22Rv1 (cell line): Measurements from ENCODE around the gene ZNF708.
"Not testable (repeated sequence)": the region's sequence is repeated elsewhere in the genome, so short reads cannot be mapped to it uniquely, and the experiment has no call there.

Experiments
- H3K27ac ChIP-seq: fragments of 450-650 bp; 2 replicates; pipeline ENCODE4 v1.5.1; 2017
- ZFX ChIP-seq: fragments of 450-650 bp; IDR thresholded peaks from 2 replicates; pipeline ENCODE4 v1.6.1; 2017; ENCODE audit warnings: antibody characterized with exemption, borderline replicate concordance
- TF ChIP-seq, protein P1 (sequence below): fragments of 450-650 bp; IDR thresholded peaks from 2 replicates; pipeline ENCODE4 v1.5.1; 2017; ENCODE audit warnings: mild to moderate bottlenecking

ZNF708 gene

DNA sequence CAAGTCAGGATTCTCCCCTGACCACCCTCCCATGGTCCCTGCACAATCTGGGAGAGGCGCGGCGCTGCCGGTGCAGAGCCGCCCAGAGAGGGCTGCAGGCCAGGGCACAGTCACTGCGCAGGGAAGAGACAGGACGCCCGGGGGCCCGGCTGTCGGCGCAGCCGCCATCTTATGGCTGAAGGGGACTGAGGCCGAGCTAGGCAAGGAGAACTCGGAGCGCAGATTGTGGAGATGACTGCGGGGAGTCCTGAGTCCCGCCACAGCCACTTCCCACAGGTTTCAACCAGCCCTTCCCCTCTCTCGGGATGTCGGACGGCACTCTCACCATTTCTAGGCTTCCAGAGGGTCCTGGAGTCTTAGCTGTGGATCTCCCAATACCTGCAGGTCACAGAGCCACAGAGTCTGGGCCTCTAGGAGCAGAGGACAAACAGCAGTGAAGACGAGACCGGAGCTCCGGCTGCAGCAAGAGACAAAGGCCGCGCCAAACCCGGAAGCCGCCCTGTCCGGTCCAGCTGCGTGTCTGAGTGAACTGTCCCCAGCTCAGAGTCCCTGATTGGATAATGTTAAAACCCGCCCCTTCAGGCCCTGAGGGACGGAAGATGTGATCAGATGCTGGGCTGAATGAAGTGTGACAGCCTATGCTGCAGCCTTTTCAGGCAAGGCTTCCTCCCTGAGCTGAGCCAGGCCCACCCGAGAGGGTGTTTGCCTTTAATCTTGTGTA, at the start of gene ZNF708:
ZNF708 (minus strand) TSS at position 526 of the 721 bp plus-strand sequence; CDS start at position 328, 198 bp downstream.
- TF ChIP-seq, protein P1, sequence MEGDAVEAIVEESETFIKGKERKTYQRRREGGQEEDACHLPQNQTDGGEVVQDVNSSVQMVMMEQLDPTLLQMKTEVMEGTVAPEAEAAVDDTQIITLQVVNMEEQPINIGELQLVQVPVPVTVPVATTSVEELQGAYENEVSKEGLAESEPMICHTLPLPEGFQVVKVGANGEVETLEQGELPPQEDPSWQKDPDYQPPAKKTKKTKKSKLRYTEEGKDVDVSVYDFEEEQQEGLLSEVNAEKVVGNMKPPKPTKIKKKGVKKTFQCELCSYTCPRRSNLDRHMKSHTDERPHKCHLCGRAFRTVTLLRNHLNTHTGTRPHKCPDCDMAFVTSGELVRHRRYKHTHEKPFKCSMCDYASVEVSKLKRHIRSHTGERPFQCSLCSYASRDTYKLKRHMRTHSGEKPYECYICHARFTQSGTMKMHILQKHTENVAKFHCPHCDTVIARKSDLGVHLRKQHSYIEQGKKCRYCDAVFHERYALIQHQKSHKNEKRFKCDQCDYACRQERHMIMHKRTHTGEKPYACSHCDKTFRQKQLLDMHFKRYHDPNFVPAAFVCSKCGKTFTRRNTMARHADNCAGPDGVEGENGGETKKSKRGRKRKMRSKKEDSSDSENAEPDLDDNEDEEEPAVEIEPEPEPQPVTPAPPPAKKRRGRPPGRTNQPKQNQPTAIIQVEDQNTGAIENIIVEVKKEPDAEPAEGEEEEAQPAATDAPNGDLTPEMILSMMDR: no peak
- no peak for TF ChIP-seq ZFX
- peak within 1 kb of the TSS; percentile 94 for H3K27ac ChIP-seq

DNA sequence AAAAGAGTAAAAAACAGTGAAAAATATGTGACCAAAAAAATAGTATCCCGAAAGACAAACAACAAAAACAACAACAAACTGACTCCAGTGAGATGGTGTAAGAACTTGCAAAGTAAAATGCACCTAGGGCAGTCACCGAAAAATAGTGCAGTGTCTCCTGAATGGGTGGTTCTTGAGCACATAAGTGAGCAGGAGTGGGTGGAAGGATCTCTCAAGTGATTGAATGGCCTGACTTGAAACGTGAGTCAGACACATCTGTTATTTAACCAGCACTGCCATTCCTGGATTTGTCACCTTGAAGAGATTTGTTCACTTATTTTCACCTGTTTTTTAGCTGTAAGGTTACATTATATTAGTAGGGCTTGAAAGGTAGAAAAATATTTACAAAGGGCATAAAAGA, 33.1 kb upstream of the ZNF708 start:
- no peak overlapping the region for H3K27ac ChIP-seq
- no peak for TF ChIP-seq ZFX
- TF ChIP-seq, protein P1: no peak

GRCh38 chr19:21358768-21359451, 29.7 kb upstream of the ZNF708 start, which contains the start of gene ZNF738:
Gene ZNF738, plus strand, starts transcription at chr19:21359000. Its CDS starts 141 bp downstream, at chr19:21359141.
- peak within 1 kb of the TSS; percentile 86 for H3K27ac ChIP-seq
- no peak for TF ChIP-seq ZFX
- TF ChIP-seq, protein P1: no peak

- TF ChIP-seq, protein P1: no peak
- TF ChIP-seq ZFX: no peak
- no peak overlapping the region for H3K27ac ChIP-seq
These were observed 23.6 kb upstream of the ZNF708 start for GRCh38 chr19:21352830-21353229.

DNA sequence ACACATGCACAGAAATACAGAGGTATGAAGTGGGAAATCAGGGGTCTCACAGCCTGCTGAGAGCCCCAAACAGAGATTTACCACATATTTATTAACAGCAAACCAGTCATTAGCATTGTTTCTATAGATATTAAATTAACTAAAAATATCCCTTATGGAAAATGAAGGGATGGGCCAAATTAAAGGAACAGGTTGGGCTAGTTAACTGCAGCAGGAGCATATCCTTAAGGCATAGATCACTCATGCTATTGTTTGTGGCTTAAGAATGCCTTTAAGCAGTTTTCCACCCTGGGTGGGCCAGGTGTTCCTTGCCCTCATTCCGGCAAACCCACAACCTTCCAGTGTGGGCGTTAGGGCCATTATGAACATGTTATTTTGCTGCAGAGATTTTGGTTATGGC, 15.6 kb upstream of the ZNF708 start:
- H3K27ac ChIP-seq: not testable (repeated sequence)

DNA sequence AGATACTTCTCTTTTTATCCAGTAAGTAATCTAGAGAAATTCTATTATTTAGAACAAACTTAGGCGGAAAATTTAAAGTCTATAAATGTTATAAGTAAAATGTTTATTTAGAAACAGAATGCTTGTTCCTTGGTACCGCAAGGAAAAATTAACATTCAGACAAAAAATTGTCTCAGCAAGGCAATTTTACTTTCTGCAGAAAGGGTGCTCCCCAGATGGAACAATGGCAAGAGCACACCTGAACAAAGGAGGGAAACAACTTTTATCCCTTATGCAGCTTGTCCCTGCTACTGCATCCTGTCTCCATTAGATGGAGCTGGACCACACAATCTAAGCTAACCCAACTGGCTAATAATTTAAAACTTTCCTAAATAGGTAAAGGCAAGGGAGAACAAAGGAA, 6.5 kb upstream of the ZNF708 start:
- H3K27ac ChIP-seq: no peak overlapping the region
- no peak for TF ChIP-seq ZFX
- TF ChIP-seq, protein P1: no peak

DNA sequence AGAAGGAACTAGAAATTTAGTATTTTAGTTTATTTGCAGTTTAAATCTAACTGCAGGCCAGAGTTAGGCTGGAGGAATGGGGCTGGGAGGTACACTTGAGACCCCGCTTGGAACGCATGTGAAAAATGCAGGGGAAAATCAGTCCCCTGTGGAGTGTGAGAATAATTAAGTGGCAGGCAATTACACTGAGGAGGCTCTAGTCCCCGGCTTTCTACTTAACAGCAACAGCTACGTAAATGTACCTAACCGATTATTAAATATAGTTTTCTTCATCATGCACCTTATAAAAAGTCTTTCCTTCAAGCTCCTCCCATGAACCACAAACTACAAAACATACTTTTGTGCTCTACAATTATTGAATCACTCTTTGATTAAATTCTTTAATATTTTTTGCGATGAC, 804 bp downstream of the ZNF708 start:
- H3K27ac ChIP-seq: peak overlapping the region; percentile 94
- no peak for TF ChIP-seq ZFX
- TF ChIP-seq, protein P1: no peak
